ENCODE data around the gene HDAC9.
"Not testable (repeated sequence)": the region's sequence is repeated elsewhere in the genome, so short reads cannot be mapped to it uniquely, and the experiment has no call there.

The HDAC9 gene

DNA sequence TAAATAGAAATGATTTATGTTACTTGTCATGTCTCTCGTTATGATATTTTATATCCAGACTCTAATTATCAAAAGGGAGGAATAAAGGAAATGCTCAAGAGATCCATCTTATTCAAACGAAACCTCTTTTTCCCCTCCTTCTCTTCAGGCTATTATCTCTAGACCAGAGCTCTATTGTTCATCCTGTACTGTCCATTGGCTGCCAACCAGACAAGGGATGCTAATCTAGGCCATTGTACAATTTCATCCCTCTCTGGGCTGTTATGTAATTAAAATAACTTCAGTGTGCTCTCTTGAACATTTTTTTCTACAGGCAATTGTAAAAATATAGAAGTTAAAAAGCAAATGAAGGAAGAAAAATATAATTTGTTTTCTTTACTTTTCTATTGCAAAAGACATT is 220.4 kb downstream of the HDAC9 start:
- no peak for DNase-seq (ENCODE audit: low read depth, low spot score)

- DNase-seq (ENCODE audit: low read depth, low spot score), result no peak
Observed at GRCh38 chr7:18721429-18721828, 225.9 kb downstream of the HDAC9 start.

- no peak for DNase-seq (ENCODE audit: low read depth, low spot score)
Observed at GRCh38 chr7:18724318-18724717, 228.8 kb downstream of the HDAC9 start.

GRCh38 chr7:18727115-18727870 is 231.7 kb downstream of the HDAC9 start:
- no peak for DNase-seq (ENCODE audit: low read depth, low spot score)

- not testable (repeated sequence) for DNase-seq (ENCODE audit: low read depth, low spot score)
Observed at GRCh38 chr7:18736012-18736411, 240.5 kb downstream of the HDAC9 start.

GRCh38 chr7:18740579-18740988 is 245.0 kb downstream of the HDAC9 start:
- no peak for DNase-seq (ENCODE audit: low read depth, low spot score)

- no peak for DNase-seq (ENCODE audit: low read depth, low spot score)
Observed at GRCh38 chr7:18753972-18754610, 258.5 kb downstream of the HDAC9 start.

GRCh38 chr7:18754766-18755165 is 259.2 kb downstream of the HDAC9 start:
- DNase-seq (ENCODE audit: low read depth, low spot score), result no peak

GRCh38 chr7:18755793-18756192 is 260.2 kb downstream of the HDAC9 start:
- no peak for DNase-seq (ENCODE audit: low read depth, low spot score)

- no peak for DNase-seq (ENCODE audit: low read depth, low spot score)
Observed at GRCh38 chr7:18756378-18757050, 261.0 kb downstream of the HDAC9 start.

- DNase-seq (ENCODE audit: low read depth, low spot score), result no peak
Observed at GRCh38 chr7:18760046-18760445, 264.5 kb downstream of the HDAC9 start.

DNA sequence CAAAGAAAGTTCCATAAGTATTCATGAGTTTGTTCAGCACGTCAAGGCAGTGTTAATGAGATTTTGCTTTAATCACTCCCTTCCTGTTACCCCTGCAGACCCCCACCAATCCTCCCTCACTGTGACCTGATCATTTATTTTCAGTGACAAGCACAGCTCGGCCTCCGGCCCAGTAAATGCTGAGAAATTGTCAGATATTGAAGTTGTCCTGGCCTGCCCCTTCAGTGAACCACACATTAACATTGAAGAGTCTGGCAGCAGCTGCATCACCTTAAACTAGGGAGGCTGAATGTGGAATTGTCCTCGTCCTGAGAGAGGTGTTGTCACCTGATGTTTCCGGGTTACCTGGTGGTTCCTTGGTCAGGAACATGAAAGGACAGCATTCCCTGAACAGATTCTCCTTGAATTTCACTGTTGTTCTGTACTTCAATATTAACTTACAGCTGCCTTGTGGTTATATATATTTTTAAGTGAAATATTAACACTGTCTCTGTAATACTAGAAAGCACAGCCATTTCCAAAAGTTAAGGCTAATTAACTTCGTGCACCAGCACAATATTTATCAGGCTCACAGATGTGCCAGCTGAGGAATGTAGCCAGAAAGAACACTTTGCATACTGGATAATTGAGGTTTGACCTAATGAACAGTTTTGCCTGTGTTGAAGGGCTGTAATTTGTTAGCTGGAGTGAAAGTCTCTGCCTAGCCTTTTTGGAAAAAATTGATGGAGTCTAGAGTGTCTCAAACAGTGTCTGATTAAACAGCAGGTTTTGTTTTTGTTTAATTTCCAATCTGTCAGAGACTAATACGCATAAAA is 265.3 kb downstream of the HDAC9 start:
- DNase-seq (ENCODE audit: low read depth, low spot score), result no peak

DNA sequence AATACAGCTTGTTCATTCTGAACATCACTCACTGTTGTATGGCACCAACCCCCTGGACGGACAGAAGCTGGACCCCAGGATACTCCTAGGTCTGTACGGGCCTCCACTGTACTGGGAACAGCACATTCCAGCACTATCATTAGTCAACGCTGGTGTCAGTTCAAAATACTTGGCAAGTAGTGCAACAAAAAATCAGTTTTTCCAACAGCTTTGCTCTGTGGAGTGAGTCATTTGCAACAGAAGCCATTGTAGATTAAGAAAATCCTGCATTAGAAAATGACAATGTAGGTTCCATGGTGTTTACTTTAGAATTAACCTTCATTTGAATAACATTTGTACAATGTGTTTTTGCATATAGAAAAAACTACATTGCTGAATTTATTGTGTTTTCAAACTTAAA is 266.6 kb downstream of the HDAC9 start:
- DNase-seq (ENCODE audit: low read depth, low spot score), result no peak

DNA sequence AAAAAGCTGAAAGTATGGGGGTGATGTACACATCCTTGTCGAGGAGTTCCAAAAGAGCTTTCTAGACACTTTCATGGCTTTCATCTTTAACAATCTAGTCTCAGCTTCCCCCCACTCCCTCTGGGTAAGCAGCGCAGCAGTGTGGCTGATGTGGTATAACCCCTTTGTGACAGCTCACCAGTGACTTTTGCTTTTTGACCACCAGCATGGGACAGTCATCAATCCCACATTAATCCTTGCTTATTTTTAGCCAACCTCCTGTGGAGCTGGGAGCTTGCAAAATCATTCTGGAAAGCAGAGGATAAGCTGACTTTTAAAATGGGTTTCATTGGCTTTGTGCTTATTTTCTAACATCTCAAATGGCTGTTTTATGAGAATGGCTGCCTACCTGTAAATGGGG is 272.7 kb downstream of the HDAC9 start:
- no peak for DNase-seq (ENCODE audit: low read depth, low spot score)

- DNase-seq (ENCODE audit: low read depth, low spot score), result no peak
Observed at GRCh38 chr7:18770154-18770811, 274.7 kb downstream of the HDAC9 start.

DNA sequence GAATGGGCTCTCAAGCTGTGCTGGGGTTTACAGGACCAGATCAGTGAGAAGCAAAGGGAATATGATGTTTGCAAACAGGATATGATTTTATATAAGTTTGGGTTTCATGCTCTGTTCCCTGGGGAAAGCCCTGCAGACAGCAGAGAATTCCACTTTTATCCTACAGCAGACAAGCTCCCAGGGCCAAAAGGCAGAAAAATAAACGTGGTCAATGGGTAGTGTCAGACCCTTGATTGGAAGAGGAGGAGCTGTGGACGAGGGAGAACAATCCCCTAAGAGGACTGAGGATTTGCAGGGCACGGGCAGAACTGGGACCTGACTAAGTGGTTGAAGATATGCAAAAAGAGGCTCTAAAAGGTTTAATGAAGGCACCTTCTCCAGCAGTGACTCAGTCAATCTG is 275.3 kb downstream of the HDAC9 start:
- DNase-seq (ENCODE audit: low read depth, low spot score), result no peak

DNA sequence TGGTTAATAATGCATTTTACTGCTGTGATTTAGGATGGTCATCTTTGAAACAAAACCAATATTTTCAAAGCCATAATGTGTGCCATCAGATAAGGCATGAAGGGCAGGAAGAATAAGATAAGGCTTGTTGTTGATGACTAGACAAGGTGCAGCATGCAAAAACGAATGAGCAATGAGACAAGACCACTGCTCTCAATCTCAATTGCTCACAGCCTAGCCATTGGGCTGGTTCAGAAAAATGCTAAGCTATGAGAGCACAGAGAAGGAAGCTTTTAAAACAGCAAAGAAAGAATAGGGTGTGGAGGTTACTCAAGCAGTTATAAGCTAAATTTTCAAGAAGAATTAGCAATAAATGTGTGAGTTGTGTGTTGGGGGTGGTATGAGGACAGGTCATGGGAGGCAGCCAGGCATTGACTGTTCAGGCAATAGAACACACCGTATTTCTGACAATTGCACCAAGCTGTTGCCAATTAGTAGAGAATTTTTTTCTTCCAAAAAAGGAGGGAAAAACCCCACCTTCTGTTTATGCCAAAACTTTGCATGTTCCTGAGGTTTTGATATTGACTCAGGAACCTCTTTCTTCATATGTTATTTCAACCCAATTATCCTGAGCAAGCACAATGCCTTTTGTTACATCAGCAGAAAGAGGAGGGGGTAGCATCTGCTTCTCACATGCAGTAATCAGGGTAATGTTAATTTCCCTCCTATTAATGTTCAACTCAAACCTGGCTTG is 276.5 kb downstream of the HDAC9 start:
- no peak for DNase-seq (ENCODE audit: low read depth, low spot score)

DNA sequence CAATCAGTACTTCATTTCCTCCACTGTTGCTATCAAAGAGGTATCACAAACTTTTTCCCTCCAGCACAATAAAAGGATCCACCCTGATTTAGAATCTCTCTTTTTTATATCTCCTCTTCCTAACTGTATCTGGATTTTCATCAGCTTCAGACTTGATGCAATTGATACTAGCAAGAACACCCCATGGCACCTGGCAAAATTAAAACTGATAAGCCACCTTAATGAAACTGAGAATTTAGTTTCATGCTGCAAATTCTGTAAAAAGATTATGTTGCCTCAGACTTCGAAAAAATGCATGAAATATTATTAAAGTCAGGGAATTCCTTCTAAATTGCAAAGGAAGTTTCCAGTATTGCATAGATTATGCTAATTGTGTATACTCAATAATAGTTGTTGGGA is 277.0 kb downstream of the HDAC9 start:
- no peak for DNase-seq (ENCODE audit: low read depth, low spot score)

DNA sequence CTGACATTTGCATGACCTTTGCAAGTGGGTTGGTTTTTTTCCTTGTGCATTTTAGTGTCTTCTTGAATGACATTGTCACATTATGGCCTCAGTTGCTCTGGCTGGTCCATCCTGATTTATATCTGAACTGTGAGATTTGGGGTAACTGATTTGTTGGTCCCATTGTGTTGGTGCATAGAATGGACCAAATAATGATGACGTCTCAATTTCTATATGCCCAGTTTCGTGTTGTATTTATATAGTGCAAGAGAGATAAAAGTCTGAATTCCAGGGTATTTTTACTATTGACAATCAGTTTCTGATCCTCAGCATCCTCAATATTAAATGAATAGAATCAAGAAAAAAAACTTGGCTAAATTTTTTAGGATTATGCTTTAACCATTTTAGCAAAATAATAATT is 281.8 kb downstream of the HDAC9 start:
- DNase-seq (ENCODE audit: low read depth, low spot score), result no peak

DNA sequence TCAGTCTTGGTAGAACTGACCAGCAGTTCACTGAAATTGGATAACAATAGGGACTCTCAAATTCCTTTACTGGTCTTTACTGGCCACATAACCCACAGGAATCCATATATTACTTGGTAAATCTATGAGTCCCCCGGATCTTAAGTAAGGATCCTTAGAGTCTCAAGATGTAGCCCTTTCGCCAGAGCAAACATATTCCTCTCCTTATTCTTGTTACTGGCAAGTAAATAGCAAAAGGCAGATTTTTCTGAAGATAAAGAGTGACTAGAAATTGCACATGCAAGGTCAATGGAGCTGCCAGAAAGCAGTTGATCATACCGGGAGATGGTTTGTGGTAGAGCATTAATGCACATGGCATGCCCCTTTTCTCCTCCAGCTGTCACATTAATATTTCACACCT is 283.0 kb downstream of the HDAC9 start:
- no peak for DNase-seq (ENCODE audit: low read depth, low spot score)

DNA sequence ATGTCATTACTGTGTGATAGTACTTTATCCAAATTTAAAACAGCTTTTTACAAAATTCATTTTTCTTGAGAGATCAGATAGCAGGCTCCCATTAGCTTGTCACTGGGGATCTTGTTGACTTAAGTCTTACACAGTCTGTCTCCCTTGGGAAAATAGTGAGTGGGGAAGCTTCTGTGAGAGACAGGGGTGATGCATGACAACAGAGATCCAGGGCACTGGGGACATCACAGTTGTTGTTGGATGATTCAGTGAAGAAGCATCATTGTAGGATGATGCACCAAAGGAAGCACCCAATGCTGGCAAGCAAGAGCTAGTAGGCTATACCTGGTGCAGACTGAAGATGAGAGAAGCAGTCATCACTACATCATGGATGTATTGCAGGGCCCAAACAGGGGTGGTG is 284.7 kb downstream of the HDAC9 start:
- no peak for DNase-seq (ENCODE audit: low read depth, low spot score)
